GM23248 (cell line): ENCODE measurements around the gene EIF4E. TPM values are rescaled to one million over a fixed set of nuclear protein-coding genes. Genes with fewer than 3 reads are reported as not detected.
"Not testable (repeated sequence)": the region's sequence is repeated elsewhere in the genome, so short reads cannot be mapped to it uniquely, and the experiment has no call there.

Experiments
- DNase-seq: peaks from one replicate; pipeline ENCODE4 v3.0.0-alpha.2; 2015
- H2AFZ ChIP-seq: fragments of 200-600 bp; sonication (generic); 2 replicates; pipeline ENCODE4 v1.6.1; 2016; ENCODE audit warnings: antibody characterized with exemption
- H3F3A ChIP-seq: fragments of 200-600 bp; sonication (generic); 2 replicates; pipeline ENCODE4 v1.6.1; 2016; ENCODE audit warnings: mild to moderate bottlenecking, antibody characterized with exemption, mixed run types; ENCODE audit not compliant: insufficient read depth
- H3K27ac ChIP-seq: fragments of 200-600 bp; sonication (generic); 2 replicates; pipeline ENCODE4 v1.5.1; 2016; ENCODE audit warnings: mild to moderate bottlenecking
- H3K27me3 ChIP-seq: fragments of 200-600 bp; sonication (generic); replicated peaks from 2 replicates; pipeline ENCODE4 v1.6.1; 2016; ENCODE audit warnings: mild to moderate bottlenecking; ENCODE audit not compliant: insufficient read depth
- H3K36me3 ChIP-seq: fragments of 200-600 bp; sonication (generic); 2 replicates; pipeline ENCODE4 v1.6.1; 2016; ENCODE audit warnings: low read depth, mild to moderate bottlenecking
- H3K4me1 ChIP-seq: fragments of 200-600 bp; sonication (generic); 2 replicates; pipeline ENCODE4 v1.6.1; 2016; ENCODE audit warnings: mild to moderate bottlenecking; ENCODE audit not compliant: insufficient read depth
- H3K4me2 ChIP-seq: fragments of 200-600 bp; sonication (generic); one replicate; pipeline ENCODE4 v1.6.1; 2016; ENCODE audit warnings: mild to moderate bottlenecking; ENCODE audit not compliant: unreplicated experiment
- H3K4me3 ChIP-seq: fragments of 200-600 bp; sonication (generic); 2 replicates; pipeline ENCODE4 v1.5.1; 2016; ENCODE audit warnings: mild to moderate bottlenecking
- H3K79me2 ChIP-seq: fragments of 200-600 bp; sonication (generic); 2 replicates; pipeline ENCODE4 v1.6.1; 2016; ENCODE audit warnings: mild to moderate bottlenecking; ENCODE audit not compliant: insufficient read depth
- H3K9ac ChIP-seq: fragments of 200-600 bp; sonication (generic); 2 replicates; pipeline ENCODE4 v1.6.1; 2016; ENCODE audit warnings: mild to moderate bottlenecking
- H3K9me2 ChIP-seq: fragments of 200-600 bp; sonication (generic); 2 replicates; pipeline ENCODE4 v1.6.1; 2016; ENCODE audit warnings: mixed run types, mild to moderate bottlenecking, moderate library complexity; ENCODE audit not compliant: insufficient read depth
- H3K9me3 ChIP-seq: fragments of 200-600 bp; sonication (generic); one replicate; pipeline ENCODE4 v1.6.1; 2017; ENCODE audit warnings: low read depth
- H4K20me1 ChIP-seq: fragments of 200-600 bp; sonication (generic); 2 replicates; pipeline ENCODE4 v1.6.0; 2016; ENCODE audit not compliant: insufficient read depth
- EZH2 ChIP-seq: fragments of 200-600 bp; sonication (generic); IDR thresholded peaks from 2 replicates; pipeline ENCODE4 v1.6.1; 2018; ENCODE audit warnings: antibody characterized with exemption, mild to moderate bottlenecking; ENCODE audit not compliant: insufficient read depth, poor library complexity, severe bottlenecking
- EZH2phosphoT487 ChIP-seq: fragments of 200-600 bp; sonication (generic); IDR thresholded peaks from 2 replicates; pipeline ENCODE4 v1.6.1; 2018; ENCODE audit warnings: antibody characterized with exemption, moderate library complexity, mild to moderate bottlenecking, low read depth; ENCODE audit not compliant: insufficient read depth
- WGBS, 2 experiments: methylation state at CpG; one replicate each; pipeline ENCODE4 v1.1.6; 2015 to 2017; ENCODE audit warnings: low lambda C conversion rate in 2 of 2, low coverage in 1 of 2; ENCODE audit errors: missing lambda C conversion rate in 2 of 2; 5-methylcytosine and 5-hydroxymethylcytosine counted together
- in situ Hi-C: fragments of 300-500 bp; cut with MboI; formaldehyde crosslinking; loops from 2 replicates; pipeline ENCODE4 v1.15.0; 2020
- polyA plus RNA-seq: library from polyadenylated mRNA; unstranded; fragments of >200 nt; fragmentation: Nextera tagmentation; extraction: Ambion mirVana; gene quantifications from 2 replicates; pipeline ENCODE4 v1.2.1, GENCODE V29; 2016
- total RNA-seq: library from RNA; depleted of rRNA; stranded (reverse); fragments of >200 nt; shearing (Covaris generic); gene quantifications from 2 replicates; pipeline ENCODE4 v1.2.3, GENCODE V29; 2014

EIF4E gene
- total and polyA plus RNA-seq, 2 experiments from 2014 or later: 113 to 133 TPM

GRCh38 chr4:98937986-98938720 is 9.2 kb upstream of the EIF4E start:
- H3K79me2 ChIP-seq: no peaks in the 10 kb centered on the region
- peaks cover 14% of the 10 kb centered on the region; the same call in 1 of the 2 replicates for H3F3A ChIP-seq
- H4K20me1 ChIP-seq: no peaks in the 10 kb centered on the region
- H3K9ac ChIP-seq: no peak overlapping the region
- H2AFZ ChIP-seq: peak overlapping the region; percentile 21
- H3K36me3 ChIP-seq: no peaks in the 10 kb centered on the region
- H3K4me2 ChIP-seq: no peak overlapping the region
- H3K9me3 ChIP-seq: no peaks in the 10 kb centered on the region
- in situ Hi-C loops: no loop called here
- no peaks in the 10 kb centered on the region for H3K9me2 ChIP-seq
- H3K27me3 ChIP-seq: no peaks in the 10 kb centered on the region
- TF ChIP-seq EZH2 (no peak), EZH2phosphoT487 (no peak)
- peak; percentile 74 for DNase-seq
- 50% methylated on average over 2 of the region's 2 CpGs for WGBS, 2 experiments
- H3K4me1 ChIP-seq: peaks cover 18% of the 10 kb centered on the region
- no peak overlapping the region for H3K4me3 ChIP-seq
- peak overlapping the region; percentile 39 for H3K27ac ChIP-seq

DNA sequence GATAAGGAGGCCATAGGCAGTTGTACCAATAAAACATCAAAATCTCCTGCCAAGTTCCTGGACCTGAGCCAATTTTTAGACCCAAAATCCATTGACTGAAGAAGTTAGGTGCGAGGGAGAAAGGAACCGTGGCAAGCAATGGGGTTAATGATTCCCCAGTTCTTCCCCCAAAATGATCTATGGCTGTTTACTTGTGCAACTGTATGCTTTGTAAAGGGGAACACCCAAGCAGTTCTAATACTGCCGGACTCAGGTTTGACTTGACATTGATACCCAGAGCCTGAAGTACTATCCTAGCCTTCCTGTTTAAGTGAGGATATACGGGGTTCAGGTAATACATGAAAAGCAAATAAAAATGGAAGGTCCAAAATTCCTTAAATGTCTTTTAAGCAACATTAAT is 6.7 kb upstream of the EIF4E start:
- H3K36me3 ChIP-seq: no peaks in the 10 kb centered on the region
- DNase-seq: no peak
- H3K27me3 ChIP-seq: no peaks in the 10 kb centered on the region
- H3K4me3 ChIP-seq: no peak overlapping the region
- no peaks in the 10 kb centered on the region for H3K9me2 ChIP-seq
- TF ChIP-seq EZH2phosphoT487 (no peak), EZH2 (no peak)
- H3K4me1 ChIP-seq: peaks cover 32% of the 10 kb centered on the region
- H3K4me2 ChIP-seq: no peak overlapping the region
- H3K9me3 ChIP-seq: no peaks in the 10 kb centered on the region
- in situ Hi-C loops: no loop called here
- no peaks in the 10 kb centered on the region for H4K20me1 ChIP-seq
- no peak overlapping the region for H2AFZ ChIP-seq
- peaks cover 27% of the 10 kb centered on the region for H3F3A ChIP-seq
- H3K27ac ChIP-seq: no peak overlapping the region
- H3K79me2 ChIP-seq: no peaks in the 10 kb centered on the region
- 74 to 75% methylated on average over 4 of the region's 4 CpGs for WGBS, 2 experiments
- no peak overlapping the region for H3K9ac ChIP-seq

DNA sequence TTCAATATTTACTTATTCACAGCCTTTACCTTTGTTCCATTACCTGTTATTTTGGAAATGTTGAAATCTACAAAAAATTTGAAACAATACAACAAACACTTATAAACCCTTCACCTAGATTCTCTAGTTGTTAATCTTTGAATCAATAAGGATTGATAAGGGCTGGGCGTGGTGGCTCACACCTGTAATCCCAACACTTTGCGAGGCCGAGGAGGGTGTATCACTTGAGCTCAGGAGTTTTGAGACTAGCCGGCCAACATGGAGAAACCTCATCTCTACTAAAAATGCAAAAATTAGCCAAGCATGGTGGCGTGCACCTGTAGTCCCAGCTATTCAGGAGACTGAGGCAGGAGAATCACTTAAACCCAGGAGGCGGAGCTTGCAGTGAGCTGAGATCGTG is 5.9 kb upstream of the EIF4E start:
- H3K27ac ChIP-seq, DNase-seq, H3K4me3 ChIP-seq, H3K9ac ChIP-seq, H3K79me2 ChIP-seq, H3K4me2 ChIP-seq, H4K20me1 ChIP-seq, H3K9me2 ChIP-seq, in situ Hi-C loops, H3K9me3 ChIP-seq, H3K36me3 ChIP-seq, H2AFZ ChIP-seq, H3K27me3 ChIP-seq: not testable (repeated sequence)
- 90 to 91% methylated on average over 7 of the region's 7 CpGs for WGBS, 2 experiments
- Histone ChIP-seq H3F3A (peaks cover 33% of the 10 kb centered on the region), H3K4me1 (peaks cover 37% of the 10 kb centered on the region)

DNA sequence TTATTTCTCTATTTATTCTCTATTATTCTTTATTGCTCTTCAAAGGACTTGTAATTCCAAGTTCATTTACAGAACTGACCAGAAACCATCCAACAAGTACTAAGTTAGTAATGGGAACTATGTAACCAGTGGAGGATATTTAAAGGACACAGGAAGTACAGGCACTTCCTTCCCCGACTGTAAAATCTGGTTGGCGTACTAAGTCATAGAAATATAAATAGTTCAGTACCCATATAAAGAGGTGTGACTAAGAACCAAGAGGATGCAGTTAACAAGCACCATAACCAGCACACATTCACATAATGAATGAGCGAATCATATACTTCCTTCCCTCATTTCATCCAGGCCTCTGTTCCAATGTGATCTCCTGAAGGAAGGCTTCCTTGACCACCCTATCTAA is 3.6 kb upstream of the EIF4E start:
- WGBS, 2 experiments: 2 to 17% methylated on average over 3 of the region's 3 CpGs
- Histone ChIP-seq H3K4me2 (peak overlapping the region; percentile 57), H4K20me1 (no peaks in the 10 kb centered on the region), H2AFZ (peak overlapping the region; percentile 66), H3K9ac (no peak overlapping the region), H3K27me3 (no peaks in the 10 kb centered on the region), H3F3A (peaks cover 34% of the 10 kb centered on the region), H3K79me2 (peaks cover 14% of the 10 kb centered on the region), H3K4me3 (no peak overlapping the region), H3K27ac (peak overlapping the region; percentile 56), H3K4me1 (peaks cover 22% of the 10 kb centered on the region), H3K9me2 (no peaks in the 10 kb centered on the region), H3K36me3 (no peaks in the 10 kb centered on the region), H3K9me3 (no peaks in the 10 kb centered on the region)
- TF ChIP-seq EZH2: no peak
- no peak for TF ChIP-seq EZH2phosphoT487
- DNase-seq: peak; percentile 74
- in situ Hi-C loops: no loop called here
